ENCODE results near the gene FOSL1. TPM values are rescaled to one million over a fixed set of nuclear protein-coding genes. Genes with fewer than 3 reads are reported as not detected.

Gene FOSL1
- total and polyA plus RNA-seq, 2 donors (not counting 1 experiment from before 2014, with no cell fraction given): 3.5 to 8.8 TPM

- peak overlapping the region; percentile 98 for H3K4me2 ChIP-seq (ENCODE audit: extremely low read depth, insufficient read depth, low read length)
- H2AFZ ChIP-seq (ENCODE audit: low read length): no peak overlapping the region
- peaks cover 32% of the 10 kb centered on the region for H3K4me1 ChIP-seq (ENCODE audit: control insufficient read depth, extremely low read depth, insufficient read depth, low read length)
- peaks cover 43% of the 10 kb centered on the region for H3K36me3 ChIP-seq (ENCODE audit: control insufficient read depth, insufficient read depth, low read length)
- H3K27ac ChIP-seq (ENCODE audit: insufficient read depth, low read length): peak overlapping the region; percentile 98
- no peaks in the 10 kb centered on the region for H3K27me3 ChIP-seq (ENCODE audit: control insufficient read depth, insufficient read depth, low read length)
- peaks cover 64% of the 10 kb centered on the region for H3K79me2 ChIP-seq (ENCODE audit: control insufficient read depth, insufficient read depth, low read length)
- peak overlapping the region; percentile 94 for H3K9ac ChIP-seq (ENCODE audit: insufficient read depth, low read length)
- DNase-seq (ENCODE audit: low read depth in 2 of 2): peak; percentile 99
- H3K4me3 ChIP-seq (replicated peaks in 1 of 4; ENCODE audit: control extremely low read depth in 1 of 4, insufficient read depth in 1 of 4, low read depth in 3 of 4, low read length in 4 of 4): peak overlapping the region; percentile 90 to 99 (median 96)
- H3K9me3 ChIP-seq (ENCODE audit: control insufficient read depth, insufficient read depth, low read depth, low read length): no peaks in the 10 kb centered on the region
- TF ChIP-seq EZH2 (IDR thresholded peaks at IDR 0.05; ENCODE audit: low read length, missing control alignments): no peak
- TF ChIP-seq, protein P1, sequence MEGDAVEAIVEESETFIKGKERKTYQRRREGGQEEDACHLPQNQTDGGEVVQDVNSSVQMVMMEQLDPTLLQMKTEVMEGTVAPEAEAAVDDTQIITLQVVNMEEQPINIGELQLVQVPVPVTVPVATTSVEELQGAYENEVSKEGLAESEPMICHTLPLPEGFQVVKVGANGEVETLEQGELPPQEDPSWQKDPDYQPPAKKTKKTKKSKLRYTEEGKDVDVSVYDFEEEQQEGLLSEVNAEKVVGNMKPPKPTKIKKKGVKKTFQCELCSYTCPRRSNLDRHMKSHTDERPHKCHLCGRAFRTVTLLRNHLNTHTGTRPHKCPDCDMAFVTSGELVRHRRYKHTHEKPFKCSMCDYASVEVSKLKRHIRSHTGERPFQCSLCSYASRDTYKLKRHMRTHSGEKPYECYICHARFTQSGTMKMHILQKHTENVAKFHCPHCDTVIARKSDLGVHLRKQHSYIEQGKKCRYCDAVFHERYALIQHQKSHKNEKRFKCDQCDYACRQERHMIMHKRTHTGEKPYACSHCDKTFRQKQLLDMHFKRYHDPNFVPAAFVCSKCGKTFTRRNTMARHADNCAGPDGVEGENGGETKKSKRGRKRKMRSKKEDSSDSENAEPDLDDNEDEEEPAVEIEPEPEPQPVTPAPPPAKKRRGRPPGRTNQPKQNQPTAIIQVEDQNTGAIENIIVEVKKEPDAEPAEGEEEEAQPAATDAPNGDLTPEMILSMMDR (conservative IDR thresholded peaks at IDR 0.05 in 1 of 2, IDR thresholded peaks at IDR 0.05 in 1 of 2; ENCODE audit: low read depth in 1 of 2, low read length in 2 of 2): peak in 1 of 2 donors; percentile 5
- peaks cover 6% of the 10 kb centered on the region for H4K20me1 ChIP-seq (ENCODE audit: control insufficient read depth, extremely low read depth, insufficient read depth, low read length)
Observed at GRCh38 chr11:65859095-65859811, 40.9 kb downstream of the FOSL1 start.

DNA sequence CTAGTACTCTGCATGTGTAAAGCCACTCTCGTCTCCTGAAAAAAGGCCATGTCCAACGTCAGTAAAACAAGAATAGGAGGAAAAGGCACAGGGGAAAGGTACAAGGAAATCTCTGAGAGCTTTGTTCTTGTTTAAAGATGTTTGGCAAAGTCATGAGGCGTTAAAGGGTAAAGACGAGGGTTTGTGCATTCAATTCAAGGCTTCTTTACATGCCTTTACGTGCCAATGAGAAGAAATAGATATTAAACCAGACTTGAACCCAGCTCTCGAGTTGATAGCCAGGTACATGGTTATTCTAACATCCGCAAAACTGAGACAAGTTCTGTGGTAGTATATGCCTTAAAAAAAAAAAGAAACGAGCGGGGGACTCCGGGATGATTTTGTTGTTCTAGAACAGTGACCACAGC lies 41.5 kb downstream of the FOSL1 start:
- Histone ChIP-seq H3K36me3 (ENCODE audit: control insufficient read depth, insufficient read depth, low read length) (peaks cover 43% of the 10 kb centered on the region), H3K4me2 (ENCODE audit: extremely low read depth, insufficient read depth, low read length) (peak overlapping the region; percentile 98), H3K27ac (ENCODE audit: insufficient read depth, low read length) (peak overlapping the region; percentile 98), H3K27me3 (ENCODE audit: control insufficient read depth, insufficient read depth, low read length) (no peaks in the 10 kb centered on the region), H3K4me1 (ENCODE audit: control insufficient read depth, extremely low read depth, insufficient read depth, low read length) (peaks cover 32% of the 10 kb centered on the region), H3K9ac (ENCODE audit: insufficient read depth, low read length) (peak overlapping the region; percentile 58), H3K79me2 (ENCODE audit: control insufficient read depth, insufficient read depth, low read length) (peaks cover 68% of the 10 kb centered on the region), H3K4me3 (replicated peaks in 1 of 4; ENCODE audit: control extremely low read depth in 1 of 4, insufficient read depth in 1 of 4, low read depth in 3 of 4, low read length in 4 of 4) (peak overlapping the region; percentile 59 to 96 (median 76)), H2AFZ (ENCODE audit: low read length) (no peak overlapping the region), H3K9me3 (ENCODE audit: control insufficient read depth, insufficient read depth, low read depth, low read length) (no peaks in the 10 kb centered on the region), H4K20me1 (ENCODE audit: control insufficient read depth, extremely low read depth, insufficient read depth, low read length) (peaks cover 6% of the 10 kb centered on the region)
- DNase-seq (ENCODE audit: low read depth in 2 of 2): no peak
- TF ChIP-seq, protein P1 (conservative IDR thresholded peaks at IDR 0.05 in 1 of 2, IDR thresholded peaks at IDR 0.05 in 1 of 2; ENCODE audit: low read depth in 1 of 2, low read length in 2 of 2): no peak
- no peak for TF ChIP-seq EZH2 (IDR thresholded peaks at IDR 0.05; ENCODE audit: low read length, missing control alignments)

DNA sequence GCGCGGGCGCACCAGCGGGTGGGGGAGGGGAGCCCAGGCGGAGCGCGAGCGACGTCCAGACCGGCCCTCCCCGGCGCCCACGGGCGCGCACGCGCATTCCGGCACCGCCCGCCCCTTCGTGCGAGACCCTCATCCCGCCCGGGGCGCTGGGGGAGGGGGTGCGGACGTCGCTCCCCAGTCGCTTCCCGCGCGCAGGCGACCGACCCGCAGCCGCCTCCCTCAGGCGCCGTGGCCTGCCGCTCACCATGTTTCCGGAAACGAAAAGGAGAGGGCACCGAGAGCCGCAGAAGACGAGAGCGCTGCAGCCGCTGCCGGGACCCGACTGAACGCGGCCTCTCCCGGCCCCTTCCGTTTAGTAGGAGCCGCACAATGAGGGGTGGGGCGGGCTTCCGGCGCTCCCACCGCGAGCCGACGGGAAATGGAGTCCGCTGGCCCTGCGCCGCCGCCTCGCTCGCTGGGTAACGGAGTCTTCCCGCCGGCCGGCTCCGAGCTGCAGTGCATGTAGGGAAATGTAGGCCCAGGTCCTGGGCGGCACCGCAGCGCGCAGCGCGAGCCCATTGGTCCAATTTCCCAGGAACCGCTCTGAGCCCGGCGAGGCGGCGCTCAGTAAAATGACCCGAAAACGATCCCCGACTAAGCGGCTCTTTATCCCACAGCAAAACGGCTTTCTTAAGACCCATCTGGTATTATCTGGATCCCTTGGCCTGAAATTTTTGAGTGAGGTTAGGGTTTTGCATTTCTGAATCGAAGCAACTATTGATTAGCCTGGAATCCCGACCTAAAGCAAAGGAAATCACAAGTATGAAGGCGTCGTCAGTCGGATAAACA lies 42.1 kb downstream of the FOSL1 start, which contains the start of gene CFL1:
Gene CFL1 (minus strand): TSS at position 328 of the 828 bp plus-strand sequence. CDS start 81 bp downstream, at position 247.
- Histone ChIP-seq H3K4me3 (replicated peaks in 1 of 4; ENCODE audit: control extremely low read depth in 1 of 4, insufficient read depth in 1 of 4, low read depth in 3 of 4, low read length in 4 of 4) (peak within 1 kb of the TSS; percentile 95 to 99 (median 97)), H3K79me2 (ENCODE audit: control insufficient read depth, insufficient read depth, low read length) (peaks cover 72% of the 10 kb centered on the region), H3K9ac (ENCODE audit: insufficient read depth, low read length) (peak within 1 kb of the TSS; percentile 92), H3K27ac (ENCODE audit: insufficient read depth, low read length) (peak within 1 kb of the TSS; percentile 98), H3K36me3 (ENCODE audit: control insufficient read depth, insufficient read depth, low read length) (peaks cover 46% of the 10 kb centered on the region), H2AFZ (ENCODE audit: low read length) (no peak within 1 kb of the TSS), H3K9me3 (ENCODE audit: control insufficient read depth, insufficient read depth, low read depth, low read length) (no peaks in the 10 kb centered on the region), H4K20me1 (ENCODE audit: control insufficient read depth, extremely low read depth, insufficient read depth, low read length) (peaks cover 8% of the 10 kb centered on the region), H3K4me2 (ENCODE audit: extremely low read depth, insufficient read depth, low read length) (peak within 1 kb of the TSS; percentile 98), H3K4me1 (ENCODE audit: control insufficient read depth, extremely low read depth, insufficient read depth, low read length) (peaks cover 32% of the 10 kb centered on the region), H3K27me3 (ENCODE audit: control insufficient read depth, insufficient read depth, low read length) (no peaks in the 10 kb centered on the region)
- TF ChIP-seq, protein P1 (conservative IDR thresholded peaks at IDR 0.05 in 1 of 2, IDR thresholded peaks at IDR 0.05 in 1 of 2; ENCODE audit: low read depth in 1 of 2, low read length in 2 of 2): no peak
- no peak for TF ChIP-seq EZH2 (IDR thresholded peaks at IDR 0.05; ENCODE audit: low read length, missing control alignments)
- peak; percentile 97 for DNase-seq (ENCODE audit: low read depth in 2 of 2)
